HUES48 (cell line): ENCODE data around the gene SDR9C7.
"Not testable (repeated sequence)": the region's sequence is repeated elsewhere in the genome, so short reads cannot be mapped to it uniquely, and the experiment has no call there.

ENCODE experiments used
- H3K27ac ChIP-seq: one replicate; pipeline ENCODE4 v1.7.0; 2013; ENCODE audit warnings: low read depth, low read length, inconsistent platforms
- H3K27me3 ChIP-seq: 2 replicates; pipeline ENCODE4 v1.6.1; 2013; ENCODE audit warnings: mild to moderate bottlenecking, low read length; ENCODE audit not compliant: control insufficient read depth, insufficient read depth
- H3K36me3 ChIP-seq: 2 replicates; pipeline ENCODE4 v1.6.1; 2013; ENCODE audit warnings: low read length; ENCODE audit not compliant: control insufficient read depth, insufficient read depth
- H3K4me1 ChIP-seq: 2 replicates; pipeline ENCODE4 v1.6.1; 2013; ENCODE audit warnings: mild to moderate bottlenecking, low read length; ENCODE audit not compliant: control insufficient read depth, insufficient read depth
- H3K4me3 ChIP-seq: 2 replicates; pipeline ENCODE4 v1.5.1; 2013; ENCODE audit warnings: mild to moderate bottlenecking, low read depth, low read length
- H3K9ac ChIP-seq: 2 replicates; pipeline ENCODE4 v1.6.1; 2013; ENCODE audit warnings: mild to moderate bottlenecking, low read depth, low read length, moderate library complexity
- H3K9me3 ChIP-seq: 2 replicates; pipeline ENCODE4 v1.6.1; 2013; ENCODE audit warnings: low read length; ENCODE audit not compliant: control insufficient read depth, insufficient read depth

SDR9C7 gene

DNA sequence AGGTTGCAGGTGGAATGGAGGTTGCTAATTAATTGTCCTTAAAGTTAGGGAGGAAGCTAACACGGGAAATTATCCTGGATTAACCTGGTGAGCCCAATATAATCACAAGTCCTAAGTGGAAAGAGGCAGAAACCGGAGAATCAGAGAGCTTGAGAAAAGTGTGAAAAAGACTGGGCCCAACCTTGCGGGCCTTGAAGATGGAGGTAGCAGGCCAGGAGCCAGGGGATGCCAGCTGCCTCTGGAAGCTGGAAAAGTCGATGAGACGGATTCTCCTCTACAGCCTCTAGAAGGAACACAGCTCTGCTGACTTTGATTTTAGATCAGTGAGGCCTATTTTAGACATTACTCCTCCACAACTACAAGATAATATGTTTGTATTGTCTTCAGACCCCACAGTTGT is 2.1 kb downstream of the SDR9C7 start:
- Histone ChIP-seq H3K36me3 (no peaks in the 10 kb centered on the region), H3K27ac (no peak overlapping the region), H3K27me3 (no peaks in the 10 kb centered on the region; the same call in 1 of the 2 replicates), H3K4me1 (peaks cover 17% of the 10 kb centered on the region), H3K4me3 (no peak overlapping the region), H3K9ac (no peak overlapping the region), H3K9me3 (no peaks in the 10 kb centered on the region)

DNA sequence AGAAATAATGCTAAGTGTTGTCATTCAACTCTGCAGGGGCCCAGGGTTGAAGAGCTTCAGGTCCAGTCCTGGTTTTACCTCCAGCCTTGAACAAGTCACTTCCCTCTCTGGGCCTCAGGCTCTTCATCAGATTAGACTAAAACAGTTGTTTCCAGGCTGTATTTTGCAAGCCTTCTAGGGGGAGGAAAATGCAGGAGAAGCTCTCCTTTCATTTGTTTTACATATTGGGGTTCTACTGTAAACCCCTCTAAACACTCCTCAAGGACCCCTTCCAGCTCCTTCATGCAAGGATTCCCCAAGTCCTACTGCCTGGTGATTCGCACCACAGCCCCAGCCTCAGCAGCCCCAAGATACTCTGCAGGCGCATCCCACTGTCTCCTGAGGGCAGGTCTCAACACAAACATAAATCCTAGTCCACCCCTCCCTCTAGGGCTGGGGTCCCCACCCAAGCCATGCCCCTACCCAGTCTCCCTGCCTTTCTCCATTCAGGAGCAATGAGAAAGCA is 2.7 kb downstream of the SDR9C7 start:
- Histone ChIP-seq H3K27ac (no peak overlapping the region), H3K9ac (no peak overlapping the region), H3K36me3 (no peaks in the 10 kb centered on the region), H3K27me3 (no peaks in the 10 kb centered on the region; the same call in 1 of the 2 replicates), H3K9me3 (no peaks in the 10 kb centered on the region), H3K4me1 (peaks cover 17% of the 10 kb centered on the region), H3K4me3 (no peak overlapping the region)

- Histone ChIP-seq H3K27me3 (no peaks in the 10 kb centered on the region; the same call in 1 of the 2 replicates), H3K9me3 (no peaks in the 10 kb centered on the region), H3K4me1 (peaks cover 17% of the 10 kb centered on the region), H3K36me3 (no peaks in the 10 kb centered on the region), H3K27ac (no peak overlapping the region), H3K9ac (no peak overlapping the region), H3K4me3 (no peak overlapping the region)
Observed at GRCh38 chr12:56930241-56930640, 4.0 kb downstream of the SDR9C7 start.

GRCh38 chr12:56929780-56930179 is 4.4 kb downstream of the SDR9C7 start:
- no peak overlapping the region for H3K4me3 ChIP-seq
- H3K9ac ChIP-seq: no peak overlapping the region
- H3K9me3 ChIP-seq: no peaks in the 10 kb centered on the region
- H3K4me1 ChIP-seq: peaks cover 17% of the 10 kb centered on the region
- H3K36me3 ChIP-seq: no peaks in the 10 kb centered on the region
- no peaks in the 10 kb centered on the region; the same call in 1 of the 2 replicates for H3K27me3 ChIP-seq
- no peak overlapping the region for H3K27ac ChIP-seq

- H3K4me1 ChIP-seq: peaks cover 17% of the 10 kb centered on the region
- H3K4me3 ChIP-seq: no peak overlapping the region
- H3K9me3 ChIP-seq: no peaks in the 10 kb centered on the region
- H3K36me3 ChIP-seq: no peaks in the 10 kb centered on the region
- no peak overlapping the region for H3K9ac ChIP-seq
- no peaks in the 10 kb centered on the region; the same call in 1 of the 2 replicates for H3K27me3 ChIP-seq
- H3K27ac ChIP-seq: no peak overlapping the region
Observed at GRCh38 chr12:56928262-56928661, 5.9 kb downstream of the SDR9C7 start.

- Histone ChIP-seq H3K4me1 (peaks cover 16% of the 10 kb centered on the region), H3K4me3 (no peak overlapping the region), H3K27ac (no peak overlapping the region), H3K27me3 (no peaks in the 10 kb centered on the region; the same call in 1 of the 2 replicates), H3K9ac (no peak overlapping the region), H3K9me3 (no peaks in the 10 kb centered on the region), H3K36me3 (no peaks in the 10 kb centered on the region)
Observed at GRCh38 chr12:56927281-56927680, 6.9 kb downstream of the SDR9C7 start.

DNA sequence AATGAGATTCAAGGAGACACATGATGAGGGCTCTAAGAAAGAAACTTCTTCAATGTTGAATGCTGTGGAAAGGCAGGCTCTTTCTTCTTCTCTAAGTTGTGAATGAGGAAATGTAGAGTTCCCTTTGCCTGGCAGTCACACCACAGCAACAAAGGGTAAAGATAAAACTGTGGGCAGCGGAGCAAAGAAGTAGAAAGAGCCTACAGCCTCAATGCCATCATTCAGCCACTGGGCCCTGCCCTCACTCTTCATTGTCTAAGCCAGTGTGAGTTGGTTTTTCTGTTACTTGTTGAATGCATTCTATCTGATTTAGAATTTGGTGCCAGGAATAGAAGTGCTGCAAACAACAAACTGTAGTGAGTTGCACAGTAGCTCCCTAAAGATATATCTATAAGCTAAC is 12.2 kb downstream of the SDR9C7 start:
- H3K9ac ChIP-seq: no peak overlapping the region
- no peaks in the 10 kb centered on the region for H3K9me3 ChIP-seq
- H3K36me3 ChIP-seq: no peaks in the 10 kb centered on the region
- no peaks in the 10 kb centered on the region for H3K4me1 ChIP-seq
- no peak overlapping the region for H3K27ac ChIP-seq
- H3K27me3 ChIP-seq: no peaks in the 10 kb centered on the region
- H3K4me3 ChIP-seq: no peak overlapping the region

GRCh38 chr12:56921346-56921745 is 12.9 kb downstream of the SDR9C7 start:
- Histone ChIP-seq H3K36me3 (no peaks in the 10 kb centered on the region), H3K9ac (no peak overlapping the region), H3K4me3 (no peak overlapping the region), H3K27me3 (no peaks in the 10 kb centered on the region), H3K27ac (no peak overlapping the region), H3K4me1 (no peaks in the 10 kb centered on the region), H3K9me3 (no peaks in the 10 kb centered on the region)

DNA sequence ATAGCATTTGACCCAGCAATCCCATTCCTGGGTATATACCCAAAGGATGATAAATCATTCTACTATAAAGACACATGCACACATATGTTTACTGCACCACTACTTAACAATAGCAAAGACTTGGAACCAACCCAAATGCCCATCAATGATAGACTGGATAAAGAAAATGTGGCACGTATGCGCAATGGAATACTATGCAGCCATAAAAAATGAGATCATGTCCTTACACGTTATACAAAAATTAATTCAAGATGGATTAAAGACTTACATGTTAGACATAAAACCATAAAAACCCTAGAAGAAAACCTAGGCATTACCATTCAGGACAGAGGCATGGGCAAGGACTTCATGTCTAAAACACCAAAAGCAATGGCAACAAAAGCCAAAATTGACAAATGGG is 16.1 kb downstream of the SDR9C7 start:
- H3K27ac ChIP-seq, H3K9me3 ChIP-seq, H3K4me1 ChIP-seq, H3K9ac ChIP-seq, H3K36me3 ChIP-seq, H3K4me3 ChIP-seq, H3K27me3 ChIP-seq: not testable (repeated sequence)

DNA sequence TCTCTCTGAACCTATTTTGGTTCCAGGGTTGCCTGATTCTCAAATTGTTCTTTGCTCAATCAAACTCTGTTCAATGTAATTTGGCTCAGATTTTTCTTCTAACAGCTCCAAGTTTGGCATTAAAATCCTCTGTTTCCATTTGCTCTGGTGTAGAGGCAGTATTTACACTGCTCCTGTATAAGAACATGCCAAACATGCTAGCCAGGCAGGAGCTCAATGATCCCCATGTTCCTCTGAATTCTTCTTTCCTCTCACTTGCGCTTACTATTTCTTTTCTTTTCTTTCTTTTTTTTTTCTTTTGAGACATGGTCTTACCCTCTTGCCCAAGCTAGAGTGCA is 17.2 kb downstream of the SDR9C7 start:
- H3K4me1 ChIP-seq: no peaks in the 10 kb centered on the region
- H3K9me3 ChIP-seq: no peaks in the 10 kb centered on the region
- H3K36me3 ChIP-seq: no peaks in the 10 kb centered on the region
- H3K4me3 ChIP-seq: no peak overlapping the region
- H3K9ac ChIP-seq: no peak overlapping the region
- no peak overlapping the region for H3K27ac ChIP-seq
- H3K27me3 ChIP-seq: no peaks in the 10 kb centered on the region

DNA sequence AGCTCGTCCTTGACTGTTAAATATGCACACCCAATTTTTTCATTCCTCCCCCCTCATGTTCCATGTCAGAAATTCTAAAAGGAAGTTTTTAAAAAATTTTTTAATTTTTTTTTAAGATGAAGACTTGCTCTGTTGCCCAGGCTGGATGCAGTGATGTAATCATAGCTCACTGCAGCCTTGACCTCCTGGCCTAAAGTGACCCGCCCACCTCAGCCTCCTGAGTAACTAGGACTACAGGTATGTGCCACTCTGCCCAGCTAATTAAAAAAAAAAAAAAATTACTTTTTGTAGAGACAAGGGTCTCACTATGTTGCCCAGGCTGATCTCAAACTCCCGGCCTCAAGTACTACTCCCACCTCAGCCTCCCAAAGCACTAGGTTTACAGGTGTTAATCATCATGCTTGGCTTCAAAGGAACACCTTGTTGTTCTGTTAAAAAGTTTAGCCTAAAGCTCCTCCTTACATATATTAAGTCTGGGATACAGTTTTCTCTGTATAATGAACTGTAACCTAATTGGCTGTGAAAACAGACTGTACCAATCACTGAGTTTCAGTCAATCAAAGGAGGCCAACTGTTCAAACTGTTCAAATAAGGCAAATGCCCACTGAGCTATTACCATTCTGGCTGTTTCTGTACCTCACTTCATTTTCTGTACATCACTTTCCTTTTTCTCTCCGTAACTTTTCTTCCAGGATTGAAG is 17.8 kb downstream of the SDR9C7 start:
- Histone ChIP-seq H3K36me3 (no peaks in the 10 kb centered on the region), H3K9me3 (no peaks in the 10 kb centered on the region), H3K9ac (no peak overlapping the region), H3K27ac (no peak overlapping the region), H3K4me3 (no peak overlapping the region), H3K27me3 (no peaks in the 10 kb centered on the region), H3K4me1 (no peaks in the 10 kb centered on the region)
